Neural progenitor cell (in vitro differentiated cells): ENCODE measurements around the gene KIF21A. TPM values are rescaled to one million over a fixed set of nuclear protein-coding genes. Genes with fewer than 3 reads are reported as not detected.

ENCODE experiments used
- DNase-seq: peaks from one replicate; pipeline ENCODE4 v3.0.0-alpha.2; 2016; ENCODE audit warnings: low spot score
- H2AFZ ChIP-seq: fragments of 200-600 bp; sonication (generic); replicated peaks from 2 replicates; pipeline ENCODE4 v1.6.1; 2016; ENCODE audit warnings: antibody characterized with exemption
- H3F3A ChIP-seq: fragments of 200-600 bp; sonication (generic); 2 replicates; pipeline ENCODE4 v1.6.1; 2016; ENCODE audit warnings: antibody characterized with exemption, low read depth
- H3K27ac ChIP-seq: fragments of 200-600 bp; sonication (generic); 2 replicates; pipeline ENCODE4 v1.5.1; 2016; ENCODE audit warnings: mild to moderate bottlenecking
- H3K27me3 ChIP-seq: fragments of 200-600 bp; sonication (generic); 2 replicates; pipeline ENCODE4 v1.6.1; 2016; ENCODE audit warnings: mild to moderate bottlenecking, moderate library complexity
- H3K36me3 ChIP-seq: fragments of 200-600 bp; sonication (generic); 2 replicates; pipeline ENCODE4 v1.5.1; 2016
- H3K4me1 ChIP-seq: fragments of 200-600 bp; sonication (generic); 2 replicates; pipeline ENCODE4 v1.6.1; 2016; ENCODE audit warnings: mixed run types
- H3K4me2 ChIP-seq: fragments of 200-600 bp; sonication (generic); 2 replicates; pipeline ENCODE4 v1.6.1; 2016
- H3K4me3 ChIP-seq: fragments of 200-600 bp; sonication (generic); 2 replicates; pipeline ENCODE4 v1.5.1; 2016
- H3K79me2 ChIP-seq: fragments of 200-600 bp; sonication (generic); 2 replicates; pipeline ENCODE4 v1.6.1; 2016; ENCODE audit warnings: low read depth
- H3K9ac ChIP-seq: fragments of 200-600 bp; sonication (generic); 2 replicates; pipeline ENCODE4 v1.6.1; 2016
- H3K9me3 ChIP-seq: fragments of 200-600 bp; sonication (generic); 2 replicates; pipeline ENCODE4 v1.5.1; 2016; ENCODE audit warnings: low read depth
- H4K20me1 ChIP-seq: fragments of 200-600 bp; sonication (generic); 2 replicates; pipeline ENCODE4 v1.6.1; 2016; ENCODE audit warnings: low read depth
- H3K27ac Mint-ChIP-seq: 3 replicates; pipeline ENCODE4 v1.8.0; 2021; ENCODE audit warnings: mixed read lengths
- H3K27me3 Mint-ChIP-seq: 2 replicates; pipeline ENCODE4 v1.8.0; 2022; ENCODE audit warnings: low read depth, mild to moderate bottlenecking, inconsistent platforms, moderate library complexity, mixed read lengths; ENCODE audit not compliant: insufficient read depth
- H3K36me3 Mint-ChIP-seq: 3 replicates; pipeline ENCODE4 v1.8.0; 2021; ENCODE audit warnings: mixed read lengths
- H3K4me1 Mint-ChIP-seq: 3 replicates; pipeline ENCODE4 v1.8.0; 2021; ENCODE audit warnings: mixed read lengths
- H3K4me3 Mint-ChIP-seq: 3 replicates; pipeline ENCODE4 v1.8.0; 2021; ENCODE audit warnings: mild to moderate bottlenecking, moderate library complexity, mixed read lengths
- H3K9me3 Mint-ChIP-seq: 3 replicates; pipeline ENCODE4 v1.8.0; 2020; ENCODE audit warnings: mixed read lengths
- EZH2 ChIP-seq: fragments of 200-600 bp; sonication (generic); IDR thresholded peaks from 2 replicates; pipeline ENCODE4 v1.6.1; 2017; ENCODE audit warnings: antibody characterized with exemption, mild to moderate bottlenecking, moderate library complexity
- EZH2phosphoT487 ChIP-seq: fragments of 200-600 bp; sonication (generic); IDR thresholded peaks from 2 replicates; pipeline ENCODE4 v1.6.1; 2017; ENCODE audit warnings: antibody characterized with exemption
- total RNA-seq: library from RNA; depleted of rRNA; stranded (reverse); fragments of >200 nt; gene quantifications from 2 replicates; pipeline ENCODE4 v1.2.3, GENCODE V29; 2015; ENCODE audit warnings: low replicate concordance
- TF ChIP-seq, protein P1 (sequence below): fragments of 200-600 bp; sonication (generic); IDR thresholded peaks from 2 replicates; pipeline ENCODE4 v1.5.1; 2017; ENCODE audit warnings: antibody characterized with exemption, mild to moderate bottlenecking

KIF21A gene
- total RNA-seq, 1 donor from 2014 or later, result 54.2 TPM

DNA sequence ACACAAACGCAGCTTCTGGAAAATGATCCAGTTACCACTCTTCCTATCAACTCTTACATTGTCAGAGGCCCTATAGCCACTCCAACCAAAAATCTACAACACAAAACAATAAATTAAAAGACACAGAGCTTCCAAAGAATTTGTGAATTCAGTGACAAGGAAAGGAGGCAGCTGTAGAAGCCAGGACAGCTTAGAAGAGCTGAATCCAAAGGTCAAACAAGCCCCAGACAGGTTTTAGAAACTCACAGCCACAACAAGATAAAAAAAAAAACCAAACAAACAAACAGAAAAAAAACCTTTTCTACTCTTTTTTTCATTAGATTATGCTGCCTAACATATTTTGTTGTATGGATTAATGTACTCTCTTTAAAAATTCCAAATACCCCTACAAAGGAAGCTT is 94.4 kb downstream of the KIF21A start:
- Mint-ChIP-seq H3K4me3 (no peak overlapping the region), H3K27ac (no peak overlapping the region), H3K4me1 (peaks cover 19% of the 10 kb centered on the region), H3K9me3 (no peaks in the 10 kb centered on the region), H3K36me3 (peaks cover 18% of the 10 kb centered on the region), H3K27me3 (no peaks in the 10 kb centered on the region)
- H3K9me3 ChIP-seq, result no peaks in the 10 kb centered on the region
- H3K79me2 ChIP-seq, result no peaks in the 10 kb centered on the region
- no peak overlapping the region for H2AFZ ChIP-seq
- peaks cover 4% of the 10 kb centered on the region for H3K4me1 ChIP-seq
- H3K36me3 ChIP-seq, result no peaks in the 10 kb centered on the region
- no peaks in the 10 kb centered on the region for H3K27me3 ChIP-seq
- H3K27ac ChIP-seq, result no peak overlapping the region
- DNase-seq, result no peak
- no peak overlapping the region for H3K9ac ChIP-seq
- H3K4me2 ChIP-seq, result no peak overlapping the region
- no peaks in the 10 kb centered on the region for H3F3A ChIP-seq
- H3K4me3 ChIP-seq, result no peak overlapping the region
- H4K20me1 ChIP-seq, result no peaks in the 10 kb centered on the region
- TF ChIP-seq EZH2, result no peak
- TF ChIP-seq, protein P1, sequence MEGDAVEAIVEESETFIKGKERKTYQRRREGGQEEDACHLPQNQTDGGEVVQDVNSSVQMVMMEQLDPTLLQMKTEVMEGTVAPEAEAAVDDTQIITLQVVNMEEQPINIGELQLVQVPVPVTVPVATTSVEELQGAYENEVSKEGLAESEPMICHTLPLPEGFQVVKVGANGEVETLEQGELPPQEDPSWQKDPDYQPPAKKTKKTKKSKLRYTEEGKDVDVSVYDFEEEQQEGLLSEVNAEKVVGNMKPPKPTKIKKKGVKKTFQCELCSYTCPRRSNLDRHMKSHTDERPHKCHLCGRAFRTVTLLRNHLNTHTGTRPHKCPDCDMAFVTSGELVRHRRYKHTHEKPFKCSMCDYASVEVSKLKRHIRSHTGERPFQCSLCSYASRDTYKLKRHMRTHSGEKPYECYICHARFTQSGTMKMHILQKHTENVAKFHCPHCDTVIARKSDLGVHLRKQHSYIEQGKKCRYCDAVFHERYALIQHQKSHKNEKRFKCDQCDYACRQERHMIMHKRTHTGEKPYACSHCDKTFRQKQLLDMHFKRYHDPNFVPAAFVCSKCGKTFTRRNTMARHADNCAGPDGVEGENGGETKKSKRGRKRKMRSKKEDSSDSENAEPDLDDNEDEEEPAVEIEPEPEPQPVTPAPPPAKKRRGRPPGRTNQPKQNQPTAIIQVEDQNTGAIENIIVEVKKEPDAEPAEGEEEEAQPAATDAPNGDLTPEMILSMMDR, result no peak
- TF ChIP-seq EZH2phosphoT487, result no peak

DNA sequence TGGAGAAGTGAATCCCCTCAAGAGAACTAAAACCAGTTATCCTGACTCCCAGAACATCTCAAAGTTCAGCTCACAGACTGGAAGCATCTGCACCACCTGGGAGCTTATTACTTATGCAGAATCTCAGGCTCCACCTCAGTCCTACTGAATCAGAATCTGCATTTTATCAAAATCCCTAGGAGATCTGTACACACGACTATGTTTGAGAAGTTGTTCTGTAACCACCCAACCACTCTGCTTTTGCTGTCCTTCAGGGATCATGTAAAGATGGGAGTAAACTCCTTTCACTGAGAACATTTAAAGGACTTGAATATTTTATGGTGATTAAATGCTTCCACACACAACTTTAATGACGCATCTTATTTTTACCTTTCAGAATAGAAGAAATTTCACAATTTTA is 98.0 kb downstream of the KIF21A start:
- peaks cover 22% of the 10 kb centered on the region for H3K36me3 Mint-ChIP-seq
- H3K79me2 ChIP-seq, result no peaks in the 10 kb centered on the region
- H3K9me3 ChIP-seq, result no peaks in the 10 kb centered on the region
- no peak overlapping the region for H3K4me2 ChIP-seq
- H3K27ac ChIP-seq, result no peak overlapping the region
- DNase-seq, result no peak
- H3K27ac Mint-ChIP-seq, result peak overlapping the region; percentile 21
- peaks cover 4% of the 10 kb centered on the region for H3K4me1 ChIP-seq
- no peak overlapping the region for H3K9ac ChIP-seq
- H3K4me3 ChIP-seq, result no peak overlapping the region
- no peaks in the 10 kb centered on the region for H3K27me3 ChIP-seq
- H2AFZ ChIP-seq, result no peak overlapping the region
- H3K9me3 Mint-ChIP-seq, result no peaks in the 10 kb centered on the region
- peaks cover 2% of the 10 kb centered on the region for H3K4me1 Mint-ChIP-seq
- TF ChIP-seq, protein P1, result no peak
- TF ChIP-seq EZH2 (no peak), EZH2phosphoT487 (no peak)
- no peak overlapping the region for H3K4me3 Mint-ChIP-seq
- no peaks in the 10 kb centered on the region for H4K20me1 ChIP-seq
- no peaks in the 10 kb centered on the region for H3K36me3 ChIP-seq
- no peaks in the 10 kb centered on the region for H3K27me3 Mint-ChIP-seq
- H3F3A ChIP-seq, result no peaks in the 10 kb centered on the region

DNA sequence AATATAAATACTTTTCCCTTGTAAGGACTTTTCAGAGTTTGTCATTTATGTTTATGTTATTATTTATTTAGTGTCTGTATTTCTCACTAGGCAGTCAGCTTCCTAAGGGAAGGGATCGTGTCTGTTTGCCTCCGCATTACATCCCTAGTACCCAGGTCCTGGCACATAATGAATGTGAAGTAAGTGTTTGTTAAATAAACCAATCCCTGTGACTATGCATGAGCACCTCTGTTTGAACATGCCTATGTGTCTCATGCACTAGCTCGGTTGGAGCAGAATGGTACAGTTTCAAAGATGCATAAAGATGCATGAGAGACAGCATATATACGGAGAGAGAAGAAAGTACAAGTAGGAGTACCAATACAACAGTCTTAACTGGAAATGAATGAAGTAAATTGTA is 99.3 kb downstream of the KIF21A start:
- Mint-ChIP-seq H3K27ac (no peak overlapping the region), H3K4me1 (peaks cover 2% of the 10 kb centered on the region), H3K36me3 (peaks cover 18% of the 10 kb centered on the region), H3K9me3 (no peaks in the 10 kb centered on the region), H3K27me3 (no peaks in the 10 kb centered on the region), H3K4me3 (no peak overlapping the region)
- H3F3A ChIP-seq, result no peaks in the 10 kb centered on the region
- H3K9ac ChIP-seq, result no peak overlapping the region
- no peak overlapping the region for H3K4me2 ChIP-seq
- no peaks in the 10 kb centered on the region for H3K27me3 ChIP-seq
- no peaks in the 10 kb centered on the region for H4K20me1 ChIP-seq
- H3K4me1 ChIP-seq, result peaks cover 3% of the 10 kb centered on the region
- no peaks in the 10 kb centered on the region for H3K9me3 ChIP-seq
- no peak overlapping the region for H3K4me3 ChIP-seq
- TF ChIP-seq EZH2 (no peak), EZH2phosphoT487 (no peak)
- TF ChIP-seq, protein P1, result no peak
- H3K27ac ChIP-seq, result no peak overlapping the region
- no peaks in the 10 kb centered on the region for H3K79me2 ChIP-seq
- H2AFZ ChIP-seq, result no peak overlapping the region
- DNase-seq, result no peak
- no peaks in the 10 kb centered on the region for H3K36me3 ChIP-seq
